HepG2 (cell line): ENCODE results near the gene SPRYD4. TPM values are rescaled to one million over a fixed set of nuclear protein-coding genes. Genes with fewer than 3 reads are reported as not detected.

Source experiments
- ETV5 ChIP-seq: IDR thresholded peaks from 2 replicates; pipeline ENCODE4 v1.6.1; 2018; ENCODE audit warnings: missing biosample characterization, missing genetic modification reagents, inconsistent platforms, borderline replicate concordance
- HNF4G ChIP-seq, 2 experiments: sonication (generic) in 1 of 2; formaldehyde crosslinking in 1 of 2; IDR thresholded peaks; 2 replicates each; pipeline versions ENCODE4 v1.4.0 to v1.6.1; 2011 to 2020; ENCODE audit warnings: borderline replicate concordance in 2 of 2, low read depth in 2 of 2, mild to moderate bottlenecking in 2 of 2, low read length in 1 of 2, missing genetic modification reagents in 1 of 2, moderate library complexity in 1 of 2
- POLR2A ChIP-seq, 2 experiments: IDR thresholded peaks; 2 replicates each; pipeline ENCODE4 v1.6.1; 2011; ENCODE audit warnings: low read depth in 2 of 2, low read length in 2 of 2, mild to moderate bottlenecking in 1 of 2, moderate library complexity in 1 of 2; ENCODE audit not compliant: insufficient read depth in 1 of 2
- SYNCRIP ChIP-seq: fragments of 200-400 bp; formaldehyde crosslinking; IDR thresholded peaks from 2 replicates; pipeline ENCODE4 v1.6.1; 2018; ENCODE audit warnings: mild to moderate bottlenecking, low read depth, low read length; ENCODE audit not compliant: insufficient read depth
- TBP ChIP-seq: sonication (generic); formaldehyde crosslinking; IDR thresholded peaks from 2 replicates; pipeline ENCODE4 v1.5.0; 2020; ENCODE audit warnings: missing genetic modification reagents
- THAP11 ChIP-seq: IDR thresholded peaks from 2 replicates; pipeline ENCODE4 v1.6.1; 2016; ENCODE audit warnings: missing biosample characterization, missing genetic modification reagents
- ZNF614 ChIP-seq: IDR thresholded peaks from 2 replicates; pipeline ENCODE4 v1.6.1; 2018; ENCODE audit warnings: missing biosample characterization, missing genetic modification reagents, inconsistent platforms, borderline replicate concordance
- ZSCAN21 ChIP-seq: sonication (generic); formaldehyde crosslinking; IDR thresholded peaks from 2 replicates; pipeline ENCODE4 v1.8.0; 2022; ENCODE audit warnings: mild to moderate bottlenecking, missing genetic modification reagents, moderate library complexity, borderline replicate concordance
- polyA plus RNA-seq, 8 experiments: library from polyadenylated mRNA; depleted of rRNA in 3 of 8; stranded (reverse) in 7 of 8; unstranded in 1 of 8; fragments of >200 nt; fragmentation: Illumina TruSeq in 4 of 8; extraction: Trizol in 4 of 8; gene quantifications; 2 replicates each; pipeline versions ENCODE4 v1.2.1 to v1.2.3, GENCODE V29; 2011 to 2016; ENCODE audit warnings: low read depth in 4 of 8, missing spikeins in 1 of 8, mixed read lengths in 1 of 8; ENCODE audit not compliant: insufficient read depth in 1 of 8
- total RNA-seq, 5 experiments: library from RNA; depleted of rRNA; stranded (reverse); fragments of >200 nt; fragmentation: Illumina TruSeq; extraction: Trizol; gene quantifications; 2 replicates each; pipeline ENCODE4 v1.2.3, GENCODE V29; 2016; ENCODE audit warnings: low read depth in 1 of 5
- TF ChIP-seq, protein P1 (sequence below): sonication (generic); formaldehyde crosslinking; IDR thresholded peaks from 2 replicates; pipeline ENCODE4 v1.9.0; 2021; ENCODE audit warnings: missing genetic modification reagents, borderline replicate concordance
- TF ChIP-seq, protein P2 (sequence below): IDR thresholded peaks from 2 replicates; pipeline ENCODE4 v1.6.1; 2016; ENCODE audit warnings: missing genetic modification reagents, missing compliant biosample characterization
- TF ChIP-seq, protein P3 (sequence below): sonication (generic); formaldehyde crosslinking; IDR thresholded peaks from 2 replicates; pipeline ENCODE4 v1.4.0; 2020; ENCODE audit warnings: mild to moderate bottlenecking, missing genetic modification reagents

The SPRYD4 gene
- total and polyA plus RNA-seq, 2 of the 13 experiments (the other 11 are each of a cell fraction or from before 2014, with no cell fraction given): 3.9 to 4.5 TPM

DNA sequence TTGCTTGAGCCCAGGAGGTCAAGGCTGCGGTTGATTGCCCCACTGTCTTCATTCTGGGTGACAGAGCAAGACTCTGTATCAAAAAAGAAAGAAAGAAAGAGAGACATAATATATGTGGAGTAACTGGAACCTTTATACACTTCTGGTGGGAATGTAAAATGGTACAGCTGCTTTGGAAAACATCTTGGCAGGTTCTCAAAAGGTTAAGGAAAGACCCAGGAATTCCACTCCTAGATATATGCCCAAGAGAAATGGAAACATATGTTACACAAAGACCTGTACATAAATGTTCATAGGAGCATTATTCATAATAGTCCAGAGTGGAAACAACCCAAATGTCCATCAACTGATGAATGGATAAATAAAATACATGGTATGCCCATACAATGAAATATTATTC, 60.5 kb downstream of the SPRYD4 start (continued):
- TF ChIP-seq, protein P1, sequence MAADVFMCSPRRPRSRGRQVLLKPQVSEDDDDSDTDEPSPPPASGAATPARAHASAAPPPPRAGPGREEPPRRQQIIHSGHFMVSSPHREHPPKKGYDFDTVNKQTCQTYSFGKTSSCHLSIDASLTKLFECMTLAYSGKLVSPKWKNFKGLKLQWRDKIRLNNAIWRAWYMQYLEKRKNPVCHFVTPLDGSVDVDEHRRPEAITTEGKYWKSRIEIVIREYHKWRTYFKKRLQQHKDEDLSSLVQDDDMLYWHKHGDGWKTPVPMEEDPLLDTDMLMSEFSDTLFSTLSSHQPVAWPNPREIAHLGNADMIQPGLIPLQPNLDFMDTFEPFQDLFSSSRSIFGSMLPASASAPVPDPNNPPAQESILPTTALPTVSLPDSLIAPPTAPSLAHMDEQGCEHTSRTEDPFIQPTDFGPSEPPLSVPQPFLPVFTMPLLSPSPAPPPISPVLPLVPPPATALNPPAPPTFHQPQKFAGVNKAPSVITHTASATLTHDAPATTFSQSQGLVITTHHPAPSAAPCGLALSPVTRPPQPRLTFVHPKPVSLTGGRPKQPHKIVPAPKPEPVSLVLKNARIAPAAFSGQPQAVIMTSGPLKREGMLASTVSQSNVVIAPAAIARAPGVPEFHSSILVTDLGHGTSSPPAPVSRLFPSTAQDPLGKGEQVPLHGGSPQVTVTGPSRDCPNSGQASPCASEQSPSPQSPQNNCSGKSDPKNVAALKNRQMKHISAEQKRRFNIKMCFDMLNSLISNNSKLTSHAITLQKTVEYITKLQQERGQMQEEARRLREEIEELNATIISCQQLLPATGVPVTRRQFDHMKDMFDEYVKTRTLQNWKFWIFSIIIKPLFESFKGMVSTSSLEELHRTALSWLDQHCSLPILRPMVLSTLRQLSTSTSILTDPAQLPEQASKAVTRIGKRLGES (CRISPR knock-in tag): no peak
- TF ChIP-seq ZNF614 (CRISPR knock-in tag) (no peak), POLR2A (IDR thresholded peaks at IDR 0.05; ENCODE audit: insufficient read depth in 1 of 2, low read depth in 2 of 2, low read length in 2 of 2) (no peak), TBP (CRISPR knock-in tag) (no peak), ZSCAN21 (CRISPR knock-in tag) (no peak), SYNCRIP (no peak), THAP11 (CRISPR knock-in tag) (no peak), HNF4G (IDR thresholded peaks at IDR 0.05; ENCODE audit: borderline replicate concordance, low read depth, low read length) (no peak), HNF4G (CRISPR knock-in tag; IDR thresholded peaks at IDR 0.05; ENCODE audit: borderline replicate concordance, low read depth) (no peak), ETV5 (CRISPR knock-in tag) (no peak)
- TF ChIP-seq, protein P2, sequence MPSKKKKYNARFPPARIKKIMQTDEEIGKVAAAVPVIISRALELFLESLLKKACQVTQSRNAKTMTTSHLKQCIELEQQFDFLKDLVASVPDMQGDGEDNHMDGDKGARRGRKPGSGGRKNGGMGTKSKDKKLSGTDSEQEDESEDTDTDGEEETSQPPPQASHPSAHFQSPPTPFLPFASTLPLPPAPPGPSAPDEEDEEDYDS (CRISPR knock-in tag): no peak
- TF ChIP-seq, protein P3, sequence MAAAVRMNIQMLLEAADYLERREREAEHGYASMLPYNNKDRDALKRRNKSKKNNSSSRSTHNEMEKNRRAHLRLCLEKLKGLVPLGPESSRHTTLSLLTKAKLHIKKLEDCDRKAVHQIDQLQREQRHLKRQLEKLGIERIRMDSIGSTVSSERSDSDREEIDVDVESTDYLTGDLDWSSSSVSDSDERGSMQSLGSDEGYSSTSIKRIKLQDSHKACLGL (CRISPR knock-in tag): no peak
- TF ChIP-seq, all 625 proteins: peak for 0

Other genes with a start within 250 kb of the SPRYD4 start
- gene RNF41, start 246.7 kb upstream of the SPRYD4 start, total RNA-seq (2016; rRNA removed; fragmentation: Illumina TruSeq; extraction: Trizol): 27.1 and 32.9 TPM in 2 replicates
- gene RNF41, start 246.7 kb upstream of the SPRYD4 start, polyA plus RNA-seq (2011; rRNA removed): 39.4 and 46.7 TPM in 2 replicates
- 31.2 and 33.2 TPM in 2 replicates for gene NABP2, start 244.2 kb upstream of the SPRYD4 start, total RNA-seq (2016; rRNA removed; fragmentation: Illumina TruSeq; extraction: Trizol)
- 27.9 and 35.5 TPM in 2 replicates for gene NABP2, start 244.2 kb upstream of the SPRYD4 start, polyA plus RNA-seq (2011; rRNA removed)
- 39.7 and 101 TPM in 2 replicates for gene SLC39A5, start 238.5 kb upstream of the SPRYD4 start, total RNA-seq (2016; rRNA removed; fragmentation: Illumina TruSeq; extraction: Trizol)
- gene SLC39A5, start 238.5 kb upstream of the SPRYD4 start, polyA plus RNA-seq (2011; rRNA removed): 59.7 and 80.6 TPM in 2 replicates
- 7.8 and 22.0 TPM in 2 replicates for gene ANKRD52, start 210.2 kb upstream of the SPRYD4 start, total RNA-seq (2016; rRNA removed; fragmentation: Illumina TruSeq; extraction: Trizol)
- 9.2 and 11.2 TPM in 2 replicates for gene ANKRD52, start 210.2 kb upstream of the SPRYD4 start, polyA plus RNA-seq (2011; rRNA removed)
- 18.6 and 21.0 TPM in 2 replicates for gene COQ10A, start 201.6 kb upstream of the SPRYD4 start, total RNA-seq (2016; rRNA removed; fragmentation: Illumina TruSeq; extraction: Trizol)
- 35.3 and 37.3 TPM in 2 replicates for gene COQ10A, start 201.6 kb upstream of the SPRYD4 start, polyA plus RNA-seq (2011; rRNA removed)
- 175 and 243 TPM in 2 replicates for gene CS, start 168.2 kb upstream of the SPRYD4 start, total RNA-seq (2016; rRNA removed; fragmentation: Illumina TruSeq; extraction: Trizol)
- gene CS, start 168.2 kb upstream of the SPRYD4 start, polyA plus RNA-seq (2011; rRNA removed): 173 and 177 TPM in 2 replicates
- 246 and 356 TPM in 2 replicates for gene CNPY2, start 152.6 kb upstream of the SPRYD4 start, total RNA-seq (2016; rRNA removed; fragmentation: Illumina TruSeq; extraction: Trizol)
- 250 and 285 TPM in 2 replicates for gene CNPY2, start 152.6 kb upstream of the SPRYD4 start, polyA plus RNA-seq (2011; rRNA removed)
- gene PAN2, start 134.6 kb upstream of the SPRYD4 start, total RNA-seq (2016; rRNA removed; fragmentation: Illumina TruSeq; extraction: Trizol): 14.8 and 27.2 TPM in 2 replicates
- gene PAN2, start 134.6 kb upstream of the SPRYD4 start, polyA plus RNA-seq (2011; rRNA removed): 61.1 and 68.5 TPM in 2 replicates
- 0.35 and 0.51 TPM in 2 replicates for gene IL23A, start 129.7 kb upstream of the SPRYD4 start, total RNA-seq (2016; rRNA removed; fragmentation: Illumina TruSeq; extraction: Trizol)
- 0.33 and 0.72 TPM in 2 replicates for gene IL23A, start 129.7 kb upstream of the SPRYD4 start, polyA plus RNA-seq (2011; rRNA removed)
- 41.6 and 43.5 TPM in 2 replicates for gene STAT2, start 108.5 kb upstream of the SPRYD4 start, total RNA-seq (2016; rRNA removed; fragmentation: Illumina TruSeq; extraction: Trizol)
- gene STAT2, start 108.5 kb upstream of the SPRYD4 start, polyA plus RNA-seq (2011; rRNA removed): 84.6 and 107 TPM in 2 replicates
- gene APOF, start 105.7 kb upstream of the SPRYD4 start, total RNA-seq (2016; rRNA removed; fragmentation: Illumina TruSeq; extraction: Trizol): 1.7 and 3.3 TPM in 2 replicates
- 23.9 and 27.5 TPM in 2 replicates for gene APOF, start 105.7 kb upstream of the SPRYD4 start, polyA plus RNA-seq (2011; rRNA removed)
- 20.3 and 25.6 TPM in 2 replicates for gene TIMELESS, start 19.2 kb upstream of the SPRYD4 start, total RNA-seq (2016; rRNA removed; fragmentation: Illumina TruSeq; extraction: Trizol)
- 3.7 and 4.0 TPM in 2 replicates for gene TIMELESS, start 19.2 kb upstream of the SPRYD4 start, polyA plus RNA-seq (2011; rRNA removed)
- gene MIP, start 13.9 kb upstream of the SPRYD4 start, total RNA-seq (2016; rRNA removed; fragmentation: Illumina TruSeq; extraction: Trizol): not detected in 2 replicates
- gene MIP, start 13.9 kb upstream of the SPRYD4 start, polyA plus RNA-seq (2011; rRNA removed): 0.14 TPM in 1 of 2 replicates, not detected in the other
- gene GLS2, start 19.6 kb downstream of the SPRYD4 start, total RNA-seq (2016; rRNA removed; fragmentation: Illumina TruSeq; extraction: Trizol): 12.2 and 14.0 TPM in 2 replicates
- 8.5 and 8.6 TPM in 2 replicates for gene GLS2, start 19.6 kb downstream of the SPRYD4 start, polyA plus RNA-seq (2011; rRNA removed)
- 0.53 and 0.81 TPM in 2 replicates for gene RBMS2, start 53.2 kb downstream of the SPRYD4 start, total RNA-seq (2016; rRNA removed; fragmentation: Illumina TruSeq; extraction: Trizol)
- gene RBMS2, start 53.2 kb downstream of the SPRYD4 start, polyA plus RNA-seq (2011; rRNA removed): 6.0 and 7.4 TPM in 2 replicates
- 21.8 and 25.5 TPM in 2 replicates for gene BAZ2A, start 161.7 kb downstream of the SPRYD4 start, total RNA-seq (2016; rRNA removed; fragmentation: Illumina TruSeq; extraction: Trizol)
- 63.5 and 73.5 TPM in 2 replicates for gene BAZ2A, start 161.7 kb downstream of the SPRYD4 start, polyA plus RNA-seq (2011; rRNA removed)
- 1,051 and 1,399 TPM in 2 replicates for gene ATP5F1B, start 177.4 kb downstream of the SPRYD4 start, total RNA-seq (2016; rRNA removed; fragmentation: Illumina TruSeq; extraction: Trizol)
- 985 and 1,180 TPM in 2 replicates for gene ATP5F1B, start 177.4 kb downstream of the SPRYD4 start, polyA plus RNA-seq (2011; rRNA removed)
- 159 and 290 TPM in 2 replicates for gene PTGES3, start 219.7 kb downstream of the SPRYD4 start, total RNA-seq (2016; rRNA removed; fragmentation: Illumina TruSeq; extraction: Trizol)
- 43.7 and 54.4 TPM in 2 replicates for gene PTGES3, start 219.7 kb downstream of the SPRYD4 start, polyA plus RNA-seq (2011; rRNA removed)